ENCODE measurements around the gene ASXL1. TPM values are rescaled to one million over a fixed set of nuclear protein-coding genes. Genes with fewer than 3 reads are reported as not detected.

Gene ASXL1
- polyA plus RNA-seq, 2 of the 4 experiments (the other 2 are of a cell fraction) = 35.7 to 36.0 TPM

GRCh38 chr20:32333181-32333987, 24.7 kb upstream of the ASXL1 start:
- Histone ChIP-seq H3K4me2 (peak overlapping the region; percentile 6; the same call in 1 of the 3 replicates), H3K9me3 (no peaks in the 10 kb centered on the region), H3K27ac (no peak overlapping the region), H3K4me1 (peaks cover 12% of the 10 kb centered on the region), H3K4me3 (no peak overlapping the region)
- DNase-seq (ENCODE audit: low read depth in 1 of 2, low spot score in 1 of 2) = no peak
- ATAC-seq = no peak
- FAIRE-seq = no peak
- TF ChIP-seq CHD4 (IDR thresholded peaks at IDR 0.05; ENCODE audit: borderline replicate concordance) (no peak), JUNB (IDR thresholded peaks at IDR 0.05) (no peak), HOXB5 (CRISPR knock-in tag; IDR thresholded peaks at IDR 0.05) (no peak), RFX5 (IDR thresholded peaks at IDR 0.05) (no peak), ZFP36 (IDR thresholded peaks at IDR 0.05; ENCODE audit: borderline replicate concordance, partially characterized antibody) (no peak), NPAS2 (CRISPR knock-in tag; IDR thresholded peaks at IDR 0.05; ENCODE audit: borderline replicate concordance) (no peak), NR3C1 (IDR thresholded peaks at IDR 0.05) (no peak), JUN (IDR thresholded peaks at IDR 0.05) (no peak), CBX2 (IDR thresholded peaks at IDR 0.05; ENCODE audit: borderline replicate concordance, low read depth) (no peak), ZNF302 (CRISPR knock-in tag; IDR thresholded peaks at IDR 0.05) (no peak), NFE2L2 (conservative IDR thresholded peaks at IDR 0.05; ENCODE audit: low read length) (no peak), ZC3H11A (IDR thresholded peaks at IDR 0.05) (no peak), HDAC2 (IDR thresholded peaks at IDR 0.05) (no peak), FOSB (CRISPR knock-in tag; IDR thresholded peaks at IDR 0.05) (no peak), TP53 (CRISPR knock-in tag; IDR thresholded peaks at IDR 0.05) (no peak)
- ChIA-PET CTCF (interaction anchor here (1.4 kb wide), 2 partner anchors 19 to 52 kb away, joined by 3 read pairs; no protein-coding TSS in a partner anchor), POLR2A (no interaction called here)
- 83% methylated on average over 12 of the region's 12 CpGs for WGBS (ENCODE audit: missing lambda C conversion rate)

GRCh38 chr20:32333988-32334885, 23.9 kb upstream of the ASXL1 start:
- no peak overlapping the region for H3K27ac ChIP-seq
- ChIA-PET POLR2A (no interaction called here), CTCF (interaction anchor here (1.4 kb wide), 2 partner anchors 18 to 51 kb away, joined by 3 read pairs; no protein-coding TSS in a partner anchor)
- H3K4me2 ChIP-seq = no peak overlapping the region
- peaks cover 12% of the 10 kb centered on the region for H3K4me1 ChIP-seq
- no peak for FAIRE-seq
- 81% methylated on average over 13 of the region's 13 CpGs for WGBS (ENCODE audit: missing lambda C conversion rate)
- H3K9me3 ChIP-seq = no peaks in the 10 kb centered on the region
- ATAC-seq = no peak
- no peak for DNase-seq (ENCODE audit: low read depth in 1 of 2, low spot score in 1 of 2)
- TF ChIP-seq ELK1 (IDR thresholded peaks at IDR 0.05; ENCODE audit: low read depth, low read length) = no peak
- TF ChIP-seq SREBF2 (IDR thresholded peaks at IDR 0.05) = no peak
- TF ChIP-seq GATA3 (IDR thresholded peaks at IDR 0.05; ENCODE audit: borderline replicate concordance) = no peak
- TF ChIP-seq SMC3 (IDR thresholded peaks at IDR 0.05) = no peak
- TF ChIP-seq RCOR1 (IDR thresholded peaks at IDR 0.05; ENCODE audit: low read depth, low read length) = no peak
- TF ChIP-seq POLR2AphosphoS2 (conservative IDR thresholded peaks at IDR 0.05; ENCODE audit: low read length) = no peak
- TF ChIP-seq RFX5 (IDR thresholded peaks at IDR 0.05) = no peak
- no peak for TF ChIP-seq TP53 (CRISPR knock-in tag; IDR thresholded peaks at IDR 0.05)
- TF ChIP-seq MYC (IDR thresholded peaks at IDR 0.05; ENCODE audit: borderline replicate concordance, low read length) = no peak
- TF ChIP-seq HES2 (IDR thresholded peaks at IDR 0.05) = no peak
- no peak for TF ChIP-seq EHMT2 (IDR thresholded peaks at IDR 0.05; ENCODE audit: low read depth)
- TF ChIP-seq JUN (IDR thresholded peaks at IDR 0.05) = no peak
- TF ChIP-seq PBX3 (IDR thresholded peaks at IDR 0.05) = no peak
- no peak for TF ChIP-seq HOXB13 (CRISPR knock-in tag; IDR thresholded peaks at IDR 0.05; ENCODE audit: low read depth)
- no peak overlapping the region for H3K4me3 ChIP-seq
